Activated T-helper 2 cell treated with anti-CD3 and anti-CD28 coated beads, Interferon-gamma antibody, Interleukin-2, Interleukin-4, amounts not matched to agents 10 μg/mL and 5 μg/mL and 100 μg/mL, durations not matched to agents 14 hours and 24 hours and 36 hours (primary cell): ENCODE measurements around the gene SCGN. TPM values are rescaled to one million over a fixed set of nuclear protein-coding genes. Genes with fewer than 3 reads are reported as not detected.

Source experiments
- DNase-seq: peaks from one replicate; pipeline ENCODE4 v3.0.0; 2021; ENCODE audit warnings: low spot score
- H3K27ac Mint-ChIP-seq: one replicate; pipeline ENCODE4 v1.8.0; 2021; ENCODE audit warnings: mixed read lengths
- H3K27me3 Mint-ChIP-seq: one replicate; pipeline ENCODE4 v1.8.0; 2021; ENCODE audit warnings: low read depth, mixed read lengths
- H3K36me3 Mint-ChIP-seq: one replicate; pipeline ENCODE4 v1.8.0; 2021; ENCODE audit warnings: low read depth, mixed read lengths
- H3K4me1 Mint-ChIP-seq: one replicate; pipeline ENCODE4 v1.8.0; 2021; ENCODE audit warnings: low read depth, mixed read lengths
- H3K4me3 Mint-ChIP-seq: one replicate; pipeline ENCODE4 v1.8.0; 2021; ENCODE audit warnings: low read depth, mild to moderate bottlenecking, moderate library complexity, mixed read lengths
- H3K9me3 Mint-ChIP-seq: one replicate; pipeline ENCODE4 v1.8.0; 2021; ENCODE audit warnings: mixed read lengths
- intact Hi-C: fragments of 100-400 bp; cut with micrococcal nuclease; formaldehyde crosslinking; loops from one replicate; pipeline ENCODE4 v1.15.1; 2023
- total RNA-seq: library from RNA; stranded (reverse); gene quantifications from 2 replicates; pipeline ENCODE4 v1.2.3, GENCODE V29; 2022

The SCGN gene
- total RNA-seq, 1 donor from 2014 or later = not detected

DNA sequence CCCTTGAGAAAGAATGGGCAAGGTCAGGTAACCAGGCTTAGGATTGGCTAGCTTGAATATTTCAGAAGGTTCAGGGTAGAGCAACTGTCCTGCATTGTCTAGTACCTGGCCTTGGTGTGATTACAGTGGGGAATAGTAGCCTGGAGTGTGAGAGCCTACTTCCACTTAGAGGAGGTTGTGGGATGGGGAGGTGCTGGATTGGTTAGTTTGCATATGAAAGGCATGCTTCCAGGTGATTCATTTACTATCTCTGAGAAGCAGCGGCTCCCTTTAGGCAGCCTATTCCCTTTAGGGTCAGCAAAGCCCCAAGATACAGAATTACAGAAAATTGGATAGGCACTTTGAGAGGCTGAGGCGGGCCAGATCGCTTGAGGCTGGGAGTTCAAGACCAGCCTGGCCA lies 25.0 kb upstream of the SCGN start:
- no peak for DNase-seq
- Mint-ChIP-seq H3K27ac (no peak overlapping the region), H3K36me3 (no peaks in the 10 kb centered on the region), H3K27me3 (peaks cover 6% of the 10 kb centered on the region), H3K4me3 (no peak overlapping the region), H3K4me1 (no peaks in the 10 kb centered on the region), H3K9me3 (no peaks in the 10 kb centered on the region)
- intact Hi-C loops = no loop called here

DNA sequence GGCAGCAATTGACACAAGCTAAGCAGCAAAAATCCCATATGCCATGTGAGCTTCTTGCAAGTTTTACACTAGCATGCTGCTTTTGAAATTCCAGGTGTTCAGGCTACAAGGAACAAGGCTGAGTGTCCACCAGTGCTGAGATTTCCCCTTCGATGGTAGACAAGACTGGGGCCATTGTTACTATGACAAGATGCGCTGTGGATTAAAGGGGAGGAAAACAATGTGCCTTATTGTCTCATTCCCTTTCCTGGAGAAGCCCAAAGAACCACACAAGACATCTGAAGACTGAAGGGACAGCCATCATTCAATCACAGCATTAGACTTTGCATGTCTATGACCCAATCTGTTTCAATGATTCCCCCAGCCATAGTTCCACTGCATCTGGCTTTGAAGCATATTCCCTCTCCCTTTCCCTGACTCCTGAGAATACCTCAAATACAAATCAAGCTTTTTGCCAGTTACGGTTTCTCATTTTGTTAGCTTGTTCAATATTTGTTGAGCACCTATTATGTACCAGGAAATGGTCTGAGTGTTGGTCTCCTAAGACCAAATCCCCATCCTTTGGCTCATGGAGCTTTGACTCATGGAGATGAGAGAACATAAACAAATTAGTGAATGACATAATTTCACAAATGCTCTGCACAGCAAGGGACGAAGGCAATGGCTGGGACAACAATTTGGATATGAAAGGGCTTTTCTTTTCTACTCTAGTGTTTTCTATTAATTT lies 23.4 kb upstream of the SCGN start:
- intact Hi-C loops = no loop called here
- H3K27ac Mint-ChIP-seq = no peak overlapping the region
- H3K9me3 Mint-ChIP-seq = no peaks in the 10 kb centered on the region
- no peak overlapping the region for H3K4me3 Mint-ChIP-seq
- H3K4me1 Mint-ChIP-seq = no peaks in the 10 kb centered on the region
- no peaks in the 10 kb centered on the region for H3K36me3 Mint-ChIP-seq
- peaks cover 6% of the 10 kb centered on the region for H3K27me3 Mint-ChIP-seq
- DNase-seq = no peak

DNA sequence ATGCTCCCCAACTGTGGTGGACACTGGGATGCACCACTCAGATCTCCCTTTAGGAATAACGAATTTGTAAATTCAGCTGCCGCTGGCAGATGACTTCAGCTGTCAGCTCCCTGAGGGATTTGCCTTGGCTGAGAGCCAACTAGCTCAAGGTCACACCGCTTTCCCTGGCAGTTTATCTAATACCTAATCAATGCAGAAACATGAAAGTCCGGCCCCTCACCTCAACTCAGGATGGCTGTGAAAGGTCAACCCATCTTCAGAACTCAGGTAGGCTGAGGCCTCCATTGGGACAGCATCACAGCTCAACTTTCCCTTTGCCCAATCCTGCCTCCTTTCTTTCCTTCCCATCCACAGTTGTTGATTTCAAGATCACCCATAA lies 22.8 kb upstream of the SCGN start:
- no peaks in the 10 kb centered on the region for H3K9me3 Mint-ChIP-seq
- no peak overlapping the region for H3K4me3 Mint-ChIP-seq
- H3K4me1 Mint-ChIP-seq = no peaks in the 10 kb centered on the region
- intact Hi-C loops = no loop called here
- no peak overlapping the region for H3K27ac Mint-ChIP-seq
- DNase-seq = no peak
- no peaks in the 10 kb centered on the region for H3K36me3 Mint-ChIP-seq
- H3K27me3 Mint-ChIP-seq = peaks cover 6% of the 10 kb centered on the region

DNA sequence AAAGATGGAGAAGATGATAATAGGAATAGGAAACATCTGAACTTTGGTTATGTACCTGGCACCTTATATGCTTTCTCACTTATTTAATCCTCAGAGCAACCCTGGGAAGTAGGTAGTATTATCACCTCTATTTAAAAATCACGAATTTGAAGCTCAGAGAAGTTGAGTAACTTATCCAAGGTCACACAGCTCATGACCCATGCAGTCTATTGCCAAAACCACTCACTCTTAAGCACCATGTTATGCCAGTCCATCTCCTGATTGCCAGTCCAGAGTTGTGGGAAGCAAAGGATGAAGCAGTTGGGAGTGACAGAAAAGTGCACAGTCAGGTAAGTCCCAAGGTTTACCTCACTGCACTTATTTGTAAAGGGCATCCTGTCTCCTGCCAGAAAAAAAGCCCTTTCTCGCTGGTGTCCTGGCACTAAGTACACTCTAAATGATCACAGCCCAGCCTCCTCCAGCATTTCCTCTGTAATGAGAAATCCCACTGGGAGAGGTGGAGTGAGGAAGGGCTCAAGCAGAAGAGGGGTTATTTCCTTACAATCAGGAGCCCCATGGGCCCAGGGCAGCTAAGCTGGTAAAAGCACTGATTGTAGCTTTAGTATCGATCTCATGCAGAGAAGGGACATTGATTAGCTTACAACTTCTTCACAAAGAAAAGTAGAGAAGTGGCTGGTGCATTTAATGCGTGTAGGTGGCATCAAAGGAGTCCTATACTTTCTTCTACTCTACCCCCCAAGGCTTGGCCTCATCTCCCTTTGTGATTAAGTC lies 21.3 kb upstream of the SCGN start:
- no peak for DNase-seq
- Mint-ChIP-seq H3K4me3 (no peak overlapping the region), H3K9me3 (no peaks in the 10 kb centered on the region), H3K4me1 (no peaks in the 10 kb centered on the region), H3K27me3 (peaks cover 6% of the 10 kb centered on the region), H3K27ac (no peak overlapping the region), H3K36me3 (no peaks in the 10 kb centered on the region)
- intact Hi-C loops = no loop called here

DNA sequence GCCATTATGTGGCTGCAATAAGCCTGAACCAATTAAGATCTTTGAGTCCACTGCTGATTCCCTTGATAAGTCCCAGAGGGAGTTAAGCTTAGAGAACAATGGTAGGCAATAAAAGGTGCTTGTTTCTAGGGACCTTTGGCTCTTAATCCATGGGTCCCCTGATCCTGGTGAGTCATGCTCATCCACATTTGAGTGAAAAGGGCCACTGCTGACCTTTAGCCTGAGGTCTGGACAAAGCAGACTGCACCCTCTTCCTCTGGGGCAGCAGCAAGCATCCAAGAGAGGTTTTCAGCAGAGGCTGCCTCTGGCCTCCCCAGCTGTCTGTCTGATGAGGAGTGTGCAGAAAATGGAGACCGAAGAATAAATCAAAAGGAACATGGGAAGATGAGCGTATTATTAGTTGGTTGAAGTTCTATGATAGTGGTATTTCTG lies 16.1 kb upstream of the SCGN start:
- H3K4me1 Mint-ChIP-seq = no peaks in the 10 kb centered on the region
- H3K27me3 Mint-ChIP-seq = peaks cover 5% of the 10 kb centered on the region
- intact Hi-C loops = no loop called here
- H3K9me3 Mint-ChIP-seq = no peaks in the 10 kb centered on the region
- H3K36me3 Mint-ChIP-seq = no peaks in the 10 kb centered on the region
- H3K27ac Mint-ChIP-seq = no peak overlapping the region
- no peak overlapping the region for H3K4me3 Mint-ChIP-seq
- DNase-seq = no peak

DNA sequence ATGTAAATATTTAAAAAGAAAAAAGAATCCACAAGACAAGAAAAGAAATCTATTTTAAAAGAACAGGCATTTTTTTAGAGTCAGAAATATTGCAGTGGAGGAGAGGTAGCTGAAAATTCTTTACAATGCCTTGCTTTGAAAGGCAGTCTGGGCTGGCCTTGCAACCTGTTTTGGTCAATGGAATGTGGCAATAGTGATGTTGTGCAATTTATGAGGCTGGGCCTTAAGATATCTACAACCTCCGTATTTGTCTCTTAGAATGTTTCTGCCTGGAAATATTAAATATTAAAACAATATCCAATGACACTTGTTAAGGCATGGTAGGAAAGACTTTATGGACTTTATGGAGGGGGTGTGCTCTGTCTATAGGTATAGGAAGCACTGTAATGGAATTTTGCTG lies 14.8 kb upstream of the SCGN start:
- no peaks in the 10 kb centered on the region for H3K9me3 Mint-ChIP-seq
- H3K4me1 Mint-ChIP-seq = no peaks in the 10 kb centered on the region
- intact Hi-C loops = no loop called here
- no peaks in the 10 kb centered on the region for H3K36me3 Mint-ChIP-seq
- no peak overlapping the region for H3K27ac Mint-ChIP-seq
- no peak overlapping the region for H3K4me3 Mint-ChIP-seq
- peaks cover 10% of the 10 kb centered on the region for H3K27me3 Mint-ChIP-seq
- DNase-seq = no peak

DNA sequence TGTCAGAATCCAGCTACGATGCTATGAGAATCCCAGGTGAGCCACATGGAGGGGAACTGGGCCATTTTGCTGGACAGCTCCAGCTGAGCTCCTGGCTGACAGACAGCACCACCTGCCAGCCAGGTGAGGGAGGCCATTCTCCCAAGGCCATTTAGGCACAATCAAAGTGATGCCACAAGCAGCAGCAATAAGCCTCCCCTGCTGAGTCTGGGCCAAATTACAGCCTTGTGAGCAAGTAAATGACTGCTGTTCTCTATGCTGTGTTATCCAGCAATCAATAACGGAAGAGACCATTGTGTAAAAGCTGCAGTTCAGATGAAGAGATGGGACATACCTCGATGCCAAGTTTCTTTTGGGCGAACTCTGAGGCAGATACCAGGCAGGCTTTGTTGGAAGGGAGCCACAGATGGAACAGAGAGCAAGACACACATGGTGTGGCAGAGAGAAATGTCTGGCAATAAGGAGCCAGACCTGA lies 14.0 kb upstream of the SCGN start:
- Mint-ChIP-seq H3K9me3 (no peaks in the 10 kb centered on the region), H3K36me3 (no peaks in the 10 kb centered on the region), H3K4me1 (no peaks in the 10 kb centered on the region), H3K4me3 (no peak overlapping the region), H3K27me3 (peaks cover 12% of the 10 kb centered on the region), H3K27ac (no peak overlapping the region)
- no peak for DNase-seq
- intact Hi-C loops = no loop called here

DNA sequence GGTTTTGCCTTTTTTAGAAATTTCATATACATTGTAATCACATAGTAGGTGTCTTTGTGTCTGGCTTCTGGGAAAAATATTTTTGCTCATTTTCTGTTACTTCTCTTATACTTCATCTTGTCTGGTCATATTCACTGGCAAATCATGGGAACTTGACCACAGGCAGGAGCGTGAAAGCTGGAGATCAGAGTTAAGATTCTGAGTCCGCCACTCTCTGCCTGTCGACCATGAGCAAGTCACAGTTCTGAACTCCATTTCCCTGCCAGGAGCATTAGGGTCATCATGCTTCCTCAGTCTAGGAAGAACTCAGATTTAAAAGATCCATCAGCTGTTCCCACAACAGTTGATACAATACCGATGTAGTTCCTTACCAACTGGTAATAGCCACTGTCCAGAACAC lies 12.4 kb upstream of the SCGN start:
- Mint-ChIP-seq H3K36me3 (no peaks in the 10 kb centered on the region), H3K4me3 (no peak overlapping the region), H3K9me3 (no peaks in the 10 kb centered on the region), H3K4me1 (no peaks in the 10 kb centered on the region), H3K27ac (no peak overlapping the region), H3K27me3 (peaks cover 21% of the 10 kb centered on the region)
- intact Hi-C loops = no loop called here
- no peak for DNase-seq

DNA sequence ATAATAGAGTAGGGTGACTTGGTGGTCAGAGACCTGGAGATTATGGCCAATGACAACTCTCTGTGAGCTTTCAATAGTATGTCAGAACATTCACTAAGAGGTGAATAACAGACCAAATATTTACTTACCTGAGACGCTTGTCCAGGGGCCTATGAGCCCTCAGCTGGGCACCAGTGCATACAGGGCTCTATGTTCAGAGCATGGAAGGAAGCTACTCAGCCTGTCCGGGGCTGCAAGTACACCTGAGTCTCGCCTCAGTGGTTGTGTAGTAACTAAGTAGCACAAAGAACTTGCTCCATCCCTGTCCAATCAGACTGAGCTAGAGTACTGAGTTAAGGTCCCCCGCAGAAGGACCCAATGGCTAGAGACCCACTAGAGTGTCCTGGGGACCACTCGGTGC lies 11.6 kb upstream of the SCGN start:
- no peak overlapping the region for H3K27ac Mint-ChIP-seq
- peaks cover 25% of the 10 kb centered on the region for H3K27me3 Mint-ChIP-seq
- intact Hi-C loops = no loop called here
- H3K36me3 Mint-ChIP-seq = no peaks in the 10 kb centered on the region
- H3K4me1 Mint-ChIP-seq = no peaks in the 10 kb centered on the region
- H3K9me3 Mint-ChIP-seq = no peaks in the 10 kb centered on the region
- DNase-seq = no peak
- H3K4me3 Mint-ChIP-seq = no peak overlapping the region

DNA sequence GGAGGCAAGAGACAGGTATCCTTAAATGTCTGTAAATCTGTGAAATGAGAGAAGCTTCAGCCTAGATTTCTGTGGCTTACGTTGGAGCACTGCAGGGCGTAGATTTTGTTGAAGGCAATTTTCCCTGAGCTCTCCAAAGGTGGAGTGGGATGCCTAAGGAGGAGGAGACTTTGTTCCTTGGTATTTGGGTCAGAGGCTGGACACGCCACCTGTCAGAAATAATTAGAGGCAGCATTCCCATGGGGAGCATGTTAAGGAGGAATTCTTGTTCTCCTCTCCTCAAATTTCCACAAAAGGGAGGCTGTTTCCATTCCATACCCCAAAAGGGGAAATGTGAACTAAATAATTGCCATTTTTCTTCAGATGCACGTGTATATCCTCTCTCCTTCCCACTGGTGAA lies 11.1 kb upstream of the SCGN start:
- intact Hi-C loops = no loop called here
- H3K9me3 Mint-ChIP-seq = no peaks in the 10 kb centered on the region
- H3K4me1 Mint-ChIP-seq = no peaks in the 10 kb centered on the region
- H3K27ac Mint-ChIP-seq = no peak overlapping the region
- no peak overlapping the region for H3K4me3 Mint-ChIP-seq
- H3K27me3 Mint-ChIP-seq = peaks cover 29% of the 10 kb centered on the region
- DNase-seq = no peak
- no peaks in the 10 kb centered on the region for H3K36me3 Mint-ChIP-seq

DNA sequence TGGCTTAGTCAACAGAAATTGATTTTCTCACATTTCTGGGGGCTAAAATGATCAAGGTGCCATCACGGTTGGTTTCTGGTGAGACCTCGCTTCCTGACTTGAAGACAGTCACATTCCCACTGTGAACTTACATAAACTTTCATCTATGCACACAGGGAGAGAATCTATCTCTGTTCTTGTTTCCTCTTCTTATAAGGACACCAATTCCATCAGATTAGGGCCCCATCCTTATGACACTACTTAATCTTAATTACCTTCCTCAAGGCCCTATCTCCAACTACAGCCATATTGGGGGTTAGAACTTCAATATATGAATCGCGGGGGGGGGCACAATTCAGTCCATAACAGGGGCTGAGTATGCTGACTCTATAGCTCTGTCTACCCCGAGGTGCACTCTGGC lies 10.6 kb upstream of the SCGN start:
- no peaks in the 10 kb centered on the region for H3K4me1 Mint-ChIP-seq
- no peak overlapping the region for H3K4me3 Mint-ChIP-seq
- intact Hi-C loops = no loop called here
- DNase-seq = no peak
- peaks cover 32% of the 10 kb centered on the region for H3K27me3 Mint-ChIP-seq
- no peaks in the 10 kb centered on the region for H3K9me3 Mint-ChIP-seq
- H3K36me3 Mint-ChIP-seq = no peaks in the 10 kb centered on the region
- no peak overlapping the region for H3K27ac Mint-ChIP-seq

DNA sequence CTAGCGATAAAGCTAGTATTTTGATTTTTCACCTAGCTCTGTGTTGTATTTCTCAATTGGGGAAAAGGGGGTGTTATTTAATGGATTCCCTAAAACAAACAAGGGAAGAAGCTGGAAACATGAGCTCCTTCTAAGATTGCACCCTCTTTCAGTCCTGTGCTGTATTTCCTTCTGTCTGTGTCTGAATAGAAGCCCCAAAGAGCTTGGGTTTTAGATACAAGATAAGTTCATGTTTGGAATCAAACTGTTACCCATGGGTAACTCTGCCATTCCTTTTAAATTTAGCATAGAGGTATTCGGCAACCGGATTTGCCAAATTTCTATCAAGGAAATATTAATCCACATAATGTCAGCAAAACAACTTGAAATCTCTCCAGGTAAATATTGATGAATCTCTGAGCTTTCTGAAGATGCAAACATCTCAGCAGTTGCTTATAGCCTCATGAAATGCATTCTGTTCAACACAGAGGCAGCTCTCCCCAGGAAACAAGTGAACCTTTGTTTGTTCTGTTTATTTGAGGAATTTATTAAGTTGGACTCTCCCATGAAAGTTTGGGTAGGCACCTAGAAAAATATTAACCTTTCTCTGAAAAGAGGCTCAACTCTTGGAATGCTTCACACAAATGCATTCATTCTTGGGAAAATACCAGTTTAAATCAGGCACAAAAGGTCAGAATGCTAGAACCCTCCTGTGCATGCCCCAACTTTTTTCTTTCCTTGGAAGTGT lies 9.9 kb upstream of the SCGN start:
- Mint-ChIP-seq H3K4me1 (no peaks in the 10 kb centered on the region), H3K27ac (no peak overlapping the region), H3K4me3 (no peak overlapping the region), H3K36me3 (no peaks in the 10 kb centered on the region), H3K27me3 (peaks cover 34% of the 10 kb centered on the region), H3K9me3 (no peaks in the 10 kb centered on the region)
- intact Hi-C loops = no loop called here
- DNase-seq = no peak
